Astrocyte (in vitro differentiated cells and primary cell): ENCODE results near the gene TRIO. TPM values are rescaled to one million over a fixed set of nuclear protein-coding genes. Genes with fewer than 3 reads are reported as not detected.

Experiments used
- DNase-seq: peaks from one replicate; pipeline ENCODE4 v3.0.0-alpha.2; 2010; ENCODE audit warnings: low read depth
- FAIRE-seq: peaks from 2 replicates; lab custom pipeline; 2011; peaks lifted over from hg19 to GRCh38; lab: Jason Lieb, UNC
- H2AFZ ChIP-seq: 2 replicates; pipeline ENCODE4 v1.6.0; 2012; ENCODE audit warnings: low read depth, low read length, inconsistent platforms
- H3K27ac ChIP-seq: 2 replicates; pipeline ENCODE4 v1.5.1; 2011; ENCODE audit warnings: low read depth, low read length, inconsistent platforms
- H3K27me3 ChIP-seq: 2 replicates; pipeline ENCODE4 v1.6.0; 2011; ENCODE audit warnings: low read length, inconsistent platforms; ENCODE audit not compliant: insufficient read depth
- H3K36me3 ChIP-seq: 2 replicates; pipeline ENCODE4 v1.5.1; 2011; ENCODE audit warnings: low read length, inconsistent platforms; ENCODE audit not compliant: insufficient read depth
- H3K4me1 ChIP-seq: 2 replicates; pipeline ENCODE4 v1.5.1; 2011; ENCODE audit warnings: low read length, inconsistent platforms; ENCODE audit not compliant: insufficient read depth
- H3K4me2 ChIP-seq: 2 replicates; pipeline ENCODE4 v1.6.0; 2012; ENCODE audit warnings: low read length, inconsistent platforms
- H3K4me3 ChIP-seq: 2 replicates; pipeline ENCODE4 v1.5.1; 2011; ENCODE audit warnings: low read depth, mild to moderate bottlenecking, low read length, inconsistent platforms; ENCODE audit not compliant: insufficient read depth
- H3K79me2 ChIP-seq: 2 replicates; pipeline ENCODE4 v1.6.0; 2012; ENCODE audit warnings: mild to moderate bottlenecking, low read length, inconsistent platforms; ENCODE audit not compliant: insufficient read depth
- H3K9ac ChIP-seq: 2 replicates; pipeline ENCODE4 v1.6.0; 2012; ENCODE audit warnings: mild to moderate bottlenecking, low read length, inconsistent platforms
- H3K9me3 ChIP-seq: 2 replicates; pipeline ENCODE4 v1.5.1; 2012; ENCODE audit warnings: low read depth, mild to moderate bottlenecking, low read length, inconsistent platforms; ENCODE audit not compliant: insufficient read depth
- H4K20me1 ChIP-seq: 2 replicates; pipeline ENCODE4 v1.6.0; 2012; ENCODE audit warnings: low read length, inconsistent platforms; ENCODE audit not compliant: insufficient read depth
- H3K27ac Mint-ChIP-seq: one replicate; pipeline ENCODE4 v1.8.0; 2021; ENCODE audit warnings: mild to moderate bottlenecking, mixed read lengths; ENCODE audit not compliant: unreplicated experiment
- H3K27me3 Mint-ChIP-seq: one replicate; pipeline ENCODE4 v1.8.0; 2021; ENCODE audit warnings: low read depth, mixed read lengths; ENCODE audit not compliant: unreplicated experiment
- H3K36me3 Mint-ChIP-seq: one replicate; pipeline ENCODE4 v1.8.0; 2021; ENCODE audit warnings: low read depth, mixed read lengths; ENCODE audit not compliant: unreplicated experiment
- H3K4me1 Mint-ChIP-seq: one replicate; pipeline ENCODE4 v1.8.0; 2021; ENCODE audit warnings: low read depth, mixed read lengths; ENCODE audit not compliant: unreplicated experiment
- H3K4me3 Mint-ChIP-seq: one replicate; pipeline ENCODE4 v1.8.0; 2021; ENCODE audit warnings: mild to moderate bottlenecking, moderate library complexity, mixed read lengths; ENCODE audit not compliant: unreplicated experiment
- H3K9me3 Mint-ChIP-seq: one replicate; pipeline ENCODE4 v1.8.0; 2021; ENCODE audit warnings: mild to moderate bottlenecking, mixed read lengths; ENCODE audit not compliant: unreplicated experiment
- CTCF ChIP-seq: IDR thresholded peaks from 2 replicates; pipeline ENCODE4 v1.5.1; 2011; ENCODE audit warnings: low read depth, mild to moderate bottlenecking, inconsistent platforms, low read length, moderate library complexity; ENCODE audit not compliant: insufficient read depth
- EZH2 ChIP-seq: IDR thresholded peaks from 2 replicates; pipeline ENCODE4 v1.6.1; 2012; ENCODE audit warnings: mild to moderate bottlenecking, low read length, inconsistent platforms; ENCODE audit not compliant: insufficient read depth
- total RNA-seq: library from RNA; stranded (reverse); gene quantifications from 2 replicates; pipeline ENCODE4 v1.2.1, GENCODE V29; 2021

The TRIO gene
- total RNA-seq, 1 donor from 2014 or later, result 347 TPM

- no peaks in the 10 kb centered on the region for H3K27me3 ChIP-seq
- no peaks in the 10 kb centered on the region for H3K27me3 Mint-ChIP-seq
- DNase-seq, result no peak
- H3K9ac ChIP-seq, result no peak overlapping the region
- H3K9me3 Mint-ChIP-seq, result no peaks in the 10 kb centered on the region
- H3K9me3 ChIP-seq, result no peaks in the 10 kb centered on the region
- no peak overlapping the region for H2AFZ ChIP-seq
- TF ChIP-seq EZH2 (no peak), CTCF (no peak)
- peaks cover 19% of the 10 kb centered on the region for H3K36me3 Mint-ChIP-seq
- peaks cover 52% of the 10 kb centered on the region for H3K4me1 Mint-ChIP-seq
- H3K4me3 Mint-ChIP-seq, result no peak overlapping the region
- H3K4me3 ChIP-seq, result no peak overlapping the region
- H3K27ac Mint-ChIP-seq, result peak overlapping the region; percentile 66
- no peak overlapping the region for H3K4me2 ChIP-seq
- peaks cover 46% of the 10 kb centered on the region for H3K4me1 ChIP-seq
- H3K27ac ChIP-seq, result peak overlapping the region; percentile 30
- no peak for FAIRE-seq
- H4K20me1 ChIP-seq, result peaks cover 63% of the 10 kb centered on the region
- H3K79me2 ChIP-seq, result peaks cover 85% of the 10 kb centered on the region
- H3K36me3 ChIP-seq, result peaks cover 14% of the 10 kb centered on the region
These were observed 293.8 kb downstream of the TRIO start for GRCh38 chr5:14436801-14437542.

DNA sequence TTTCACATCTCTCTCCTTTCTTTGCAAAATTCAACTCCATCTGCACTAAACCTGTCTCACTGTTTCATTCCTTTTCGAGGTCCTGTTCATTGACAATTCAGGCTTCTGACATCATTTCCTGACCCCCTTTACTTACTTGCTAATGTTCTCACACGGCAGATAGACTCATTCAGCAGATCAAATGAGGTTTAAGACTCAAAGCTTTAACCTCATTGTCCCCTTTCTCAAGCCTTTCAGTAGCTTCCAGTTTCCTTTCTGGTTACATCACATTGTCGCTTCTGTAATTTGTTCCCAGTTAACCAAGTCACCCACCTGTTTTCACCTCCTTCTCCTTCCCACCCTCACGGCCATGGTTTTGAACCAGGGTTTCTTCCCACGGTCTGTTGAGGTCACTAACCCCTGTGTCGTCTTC is 295.1 kb downstream of the TRIO start:
- peaks cover 16% of the 10 kb centered on the region for H3K36me3 ChIP-seq
- no peak overlapping the region for H3K4me2 ChIP-seq
- H3K27me3 ChIP-seq, result no peaks in the 10 kb centered on the region
- H3K27ac ChIP-seq, result peak overlapping the region; percentile 20
- no peak for TF ChIP-seq CTCF
- TF ChIP-seq EZH2, result no peak
- peaks cover 61% of the 10 kb centered on the region for H4K20me1 ChIP-seq
- Mint-ChIP-seq H3K4me1 (peaks cover 43% of the 10 kb centered on the region), H3K27me3 (no peaks in the 10 kb centered on the region), H3K4me3 (no peak overlapping the region), H3K36me3 (peaks cover 20% of the 10 kb centered on the region), H3K27ac (peak overlapping the region; percentile 28), H3K9me3 (no peaks in the 10 kb centered on the region)
- no peak overlapping the region for H2AFZ ChIP-seq
- no peaks in the 10 kb centered on the region for H3K9me3 ChIP-seq
- peaks cover 85% of the 10 kb centered on the region for H3K79me2 ChIP-seq
- no peak overlapping the region for H3K9ac ChIP-seq
- FAIRE-seq (no peak), DNase-seq (no peak)
- H3K4me3 ChIP-seq, result no peak overlapping the region
- H3K4me1 ChIP-seq, result peaks cover 51% of the 10 kb centered on the region
